Peyer's patch (tissue), 4 donors: ENCODE data around the gene KLHL10. TPM values are rescaled to one million over a fixed set of nuclear protein-coding genes. Genes with fewer than 3 reads are reported as not detected.
A peak's percentile ranks its signal among the peaks of the same experiment; 100 is the strongest.

ENCODE experiments used
- DNase-seq, 3 donors: peaks; one replicate each; pipeline ENCODE4 v3.0.0-alpha.2; 2017 to 2019
- H3K27ac ChIP-seq, 4 donors: fragments of 200-600 bp; sonication (generic); one replicate each; pipeline ENCODE4 v1.5.1; 2016 to 2019
- H3K27me3 ChIP-seq, 2 donors: fragments of 200-600 bp; sonication (generic); one replicate each; pipeline ENCODE4 v1.5.1; 2019
- H3K36me3 ChIP-seq, 3 donors: fragments of 200-600 bp; sonication (generic); one replicate each; pipeline ENCODE4 v1.5.1; 2016 to 2019
- H3K4me1 ChIP-seq, 4 donors: fragments of 200-600 bp; sonication (generic); one replicate each; pipeline ENCODE4 v1.5.1; 2016 to 2019
- H3K4me3 ChIP-seq, 4 donors: fragments of 200-600 bp; sonication (generic); 1 replicate in 3 of 4; 2 replicates in 1 of 4; pipeline ENCODE4 v1.5.1; 2016 to 2019; ENCODE audit warnings: mild to moderate bottlenecking in 1 of 4
- H3K9me3 ChIP-seq, 4 donors: fragments of 200-600 bp; sonication (generic); one replicate each; pipeline ENCODE4 v1.5.1; 2016 to 2019; ENCODE audit warnings: mild to moderate bottlenecking in 1 of 4
- POLR2A ChIP-seq, 2 donors: fragments of 450-650 bp; IDR thresholded peaks; one replicate each; pipeline ENCODE4 v1.5.1; 2017; ENCODE audit warnings: antibody characterized with exemption in 2 of 2, mild to moderate bottlenecking in 2 of 2, moderate library complexity in 2 of 2
- total RNA-seq, 4 donors: library from RNA; depleted of rRNA; stranded (reverse); fragments of >200 nt; gene quantifications; one replicate each; pipeline ENCODE4 v1.1.0, GENCODE V29; 2016
- TF ChIP-seq, protein P1 (sequence below), 6 experiments: fragments of 450-650 bp in 4 of 6; fragments of 200-600 bp in 2 of 6; sonication (generic) in 1 of 6; IDR thresholded peaks; one replicate each; pipeline ENCODE4 v1.5.1; 2017 to 2019; ENCODE audit warnings: antibody characterized with exemption in 6 of 6, mild to moderate bottlenecking in 3 of 6, moderate library complexity in 1 of 6

KLHL10 gene
- total RNA-seq, 4 donors from 2014 or later, result not detected

- DNase-seq, result no peak
- H3K4me3 ChIP-seq, result no peak overlapping the region
Measured at GRCh38 chr17:41860254-41860931, 22.8 kb downstream of the KLHL10 start.

GRCh38 chr17:41863074-41863848, 25.6 kb downstream of the KLHL10 start:
- Histone ChIP-seq H3K36me3 (peaks cover 0 to 9% (median 0%) of the 10 kb centered on the region in 3 donors), H3K27ac (no peak overlapping the region), H3K27me3 (no peaks in the 10 kb centered on the region), H3K4me1 (peaks cover 0 to 22% (median 9%) of the 10 kb centered on the region in 4 donors), H3K4me3 (peak overlapping the region in 3 of 4 donors; percentile 88 to 96 (median 95)), H3K9me3 (no peaks in the 10 kb centered on the region)
- TF ChIP-seq, protein P1, sequence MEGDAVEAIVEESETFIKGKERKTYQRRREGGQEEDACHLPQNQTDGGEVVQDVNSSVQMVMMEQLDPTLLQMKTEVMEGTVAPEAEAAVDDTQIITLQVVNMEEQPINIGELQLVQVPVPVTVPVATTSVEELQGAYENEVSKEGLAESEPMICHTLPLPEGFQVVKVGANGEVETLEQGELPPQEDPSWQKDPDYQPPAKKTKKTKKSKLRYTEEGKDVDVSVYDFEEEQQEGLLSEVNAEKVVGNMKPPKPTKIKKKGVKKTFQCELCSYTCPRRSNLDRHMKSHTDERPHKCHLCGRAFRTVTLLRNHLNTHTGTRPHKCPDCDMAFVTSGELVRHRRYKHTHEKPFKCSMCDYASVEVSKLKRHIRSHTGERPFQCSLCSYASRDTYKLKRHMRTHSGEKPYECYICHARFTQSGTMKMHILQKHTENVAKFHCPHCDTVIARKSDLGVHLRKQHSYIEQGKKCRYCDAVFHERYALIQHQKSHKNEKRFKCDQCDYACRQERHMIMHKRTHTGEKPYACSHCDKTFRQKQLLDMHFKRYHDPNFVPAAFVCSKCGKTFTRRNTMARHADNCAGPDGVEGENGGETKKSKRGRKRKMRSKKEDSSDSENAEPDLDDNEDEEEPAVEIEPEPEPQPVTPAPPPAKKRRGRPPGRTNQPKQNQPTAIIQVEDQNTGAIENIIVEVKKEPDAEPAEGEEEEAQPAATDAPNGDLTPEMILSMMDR (IDR thresholded peaks at IDR 0.05), result no peak
- TF ChIP-seq POLR2A (IDR thresholded peaks at IDR 0.05), result no peak
- no peak for DNase-seq

More at GRCh38 chr17:41860254-41860931, 22.8 kb downstream of the KLHL10 start:
- Histone ChIP-seq H3K27ac (no peak overlapping the region), H3K9me3 (no peaks in the 10 kb centered on the region), H3K36me3 (no peaks in the 10 kb centered on the region), H3K4me1 (peaks cover 0 to 22% (median 9%) of the 10 kb centered on the region in 4 donors), H3K27me3 (no peaks in the 10 kb centered on the region)
- TF ChIP-seq POLR2A (IDR thresholded peaks at IDR 0.05), result no peak
- TF ChIP-seq, protein P1 (IDR thresholded peaks at IDR 0.05), result no peak

DNA sequence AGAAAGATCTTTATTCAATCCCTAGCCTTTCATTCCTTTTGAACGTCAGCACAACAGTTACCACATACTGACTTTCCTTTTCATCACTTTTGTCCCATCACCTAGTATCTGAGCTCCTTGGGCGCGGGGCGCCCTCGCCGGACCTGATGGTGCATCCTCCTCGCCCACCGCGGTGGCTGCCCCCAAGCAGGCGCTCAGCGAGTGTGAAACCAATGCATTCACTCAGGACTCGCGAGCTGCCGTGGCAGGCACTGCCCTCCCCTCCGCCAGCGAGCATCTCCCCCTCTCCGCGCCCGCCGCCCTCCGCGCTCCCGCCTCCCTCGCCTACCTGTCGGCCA, 26.8 kb downstream of the KLHL10 start:
- Histone ChIP-seq H3K27ac (peak overlapping the region; percentile 91 to 96 (median 94)), H3K36me3 (peaks cover 0 to 19% (median 0%) of the 10 kb centered on the region in 3 donors), H3K9me3 (no peaks in the 10 kb centered on the region), H3K27me3 (no peaks in the 10 kb centered on the region), H3K4me1 (peaks cover 0 to 22% (median 9%) of the 10 kb centered on the region in 4 donors), H3K4me3 (peak overlapping the region; percentile 88 to 98 (median 96))
- TF ChIP-seq, protein P1 (IDR thresholded peaks at IDR 0.05), result no peak
- TF ChIP-seq POLR2A (IDR thresholded peaks at IDR 0.05), result no peak
- DNase-seq, result no peak

DNA sequence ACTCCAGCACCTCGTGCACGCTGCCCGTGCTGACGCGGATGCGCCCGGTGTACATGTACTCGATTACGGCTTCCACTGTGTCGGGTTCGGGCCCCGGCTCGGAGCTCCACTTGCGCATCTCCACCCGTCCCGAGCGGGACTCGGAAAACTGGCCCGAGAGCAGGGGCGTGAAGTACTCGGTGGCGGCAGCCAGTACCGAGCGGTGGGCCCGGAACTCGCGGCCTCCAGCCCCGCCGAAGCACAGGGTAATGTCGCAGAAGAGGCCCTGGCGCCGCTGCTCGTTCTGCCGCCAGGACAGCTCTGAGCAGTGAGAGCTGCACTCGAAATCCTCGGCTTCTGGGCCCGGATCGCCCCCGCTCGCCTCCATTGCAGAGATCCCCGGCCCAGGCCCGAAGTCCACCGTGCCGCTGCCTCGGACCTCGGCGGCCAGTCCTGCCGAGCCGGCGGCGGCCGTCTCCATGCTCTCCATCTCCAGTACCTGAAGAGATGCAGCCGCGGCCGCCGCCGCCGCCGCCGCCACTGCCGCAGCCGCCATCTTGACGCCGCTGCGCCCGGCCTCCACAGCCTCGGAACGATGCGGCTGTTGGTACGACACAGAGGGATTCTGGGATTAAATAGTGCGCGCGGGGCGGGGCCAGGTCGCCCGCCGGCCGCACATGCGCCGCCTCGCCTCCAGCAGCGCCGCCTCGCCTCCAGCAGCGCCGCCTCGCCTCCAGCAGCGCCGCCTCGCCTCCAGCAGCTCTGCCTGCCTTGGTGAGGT, 27.4 kb downstream of the KLHL10 start, which contains the start of gene KLHL11:
TSS of gene KLHL11 (minus strand) at position 588 of the 760 bp plus-strand sequence. CDS start at position 535, 53 bp downstream.
- Histone ChIP-seq H3K4me3 (peak within 1 kb of the TSS; percentile 88 to 98 (median 96)), H3K27me3 (no peaks in the 10 kb centered on the region), H3K9me3 (no peaks in the 10 kb centered on the region), H3K27ac (peak within 1 kb of the TSS; percentile 91 to 96 (median 94)), H3K36me3 (peaks cover 0 to 25% (median 0%) of the 10 kb centered on the region in 3 donors), H3K4me1 (peaks cover 0 to 22% (median 9%) of the 10 kb centered on the region in 4 donors)
- peak; percentile 87 to 96 (median 92) for DNase-seq
- TF ChIP-seq POLR2A (IDR thresholded peaks at IDR 0.05), result peak; percentile 90 to 94
- TF ChIP-seq, protein P1 (IDR thresholded peaks at IDR 0.05), result peak in 2 of 6 experiments; percentile 7 to 35

- Histone ChIP-seq H3K9me3 (no peaks in the 10 kb centered on the region), H3K27ac (peak overlapping the region; percentile 91 to 96 (median 94)), H3K36me3 (peaks cover 0 to 30% (median 0%) of the 10 kb centered on the region in 3 donors), H3K4me1 (peaks cover 0 to 22% (median 9%) of the 10 kb centered on the region in 4 donors), H3K4me3 (peak overlapping the region; percentile 88 to 98 (median 96)), H3K27me3 (no peaks in the 10 kb centered on the region)
- TF ChIP-seq POLR2A (IDR thresholded peaks at IDR 0.05), result no peak
- TF ChIP-seq, protein P1 (IDR thresholded peaks at IDR 0.05), result peak in 1 of 6 experiments; percentile 7
- no peak for DNase-seq
Measured at GRCh38 chr17:41865596-41865893, 27.9 kb downstream of the KLHL10 start.
